A673 (cell line): ENCODE data around the gene SHISAL2B.

Source experiments
- CTCF ChIP-seq: fragments of 300-800, 200-600 bp; sonication (generic); conservative IDR thresholded peaks from 2 replicates; pipeline ENCODE4 v1.5.1; 2017; ENCODE audit warnings: low read depth, mild to moderate bottlenecking, antibody characterized with exemption, low read length, moderate library complexity, mixed read lengths
- EZH2 ChIP-seq: fragments of 200-600 bp; sonication (generic); IDR thresholded peaks from 2 replicates; pipeline ENCODE4 v1.6.1; 2017; ENCODE audit warnings: borderline replicate concordance, low read depth, mild to moderate bottlenecking, mixed read lengths, antibody characterized with exemption, low read length; ENCODE audit not compliant: poor library complexity, severe bottlenecking

GRCh38 chr5:64749385-64749784, 59.1 kb downstream of the SHISAL2B start:
- TF ChIP-seq CTCF (no peak), EZH2 (no peak)
